Iris pigment epithelial cell (primary cell): Measurements from ENCODE around the gene HEXA.

Experiments
- DNase-seq: peaks from one replicate; pipeline ENCODE4 v3.0.0-alpha.2; 2011; ENCODE audit warnings: low read depth

The HEXA gene

GRCh38 chr15:72319360-72319984 is 56.3 kb downstream of the HEXA start:
- DNase-seq = peak; percentile 46

- no peak for DNase-seq
These were observed 57.3 kb downstream of the HEXA start for GRCh38 chr15:72318408-72318942.

- no peak for DNase-seq
These were observed 60.0 kb downstream of the HEXA start for GRCh38 chr15:72315706-72316370.

GRCh38 chr15:72313881-72314280 is 61.9 kb downstream of the HEXA start:
- DNase-seq = no peak

- no peak for DNase-seq
These were observed 62.4 kb downstream of the HEXA start for GRCh38 chr15:72313448-72313840.

- peak; percentile 58 for DNase-seq
These were observed 63.0 kb downstream of the HEXA start for GRCh38 chr15:72312605-72313447.

- DNase-seq = no peak
These were observed 68.8 kb downstream of the HEXA start for GRCh38 chr15:72307026-72307425.

GRCh38 chr15:72306211-72306785 is 69.5 kb downstream of the HEXA start:
- peak; percentile 66 for DNase-seq

GRCh38 chr15:72304596-72304995 is 71.2 kb downstream of the HEXA start:
- DNase-seq = no peak

- peak; percentile 19 for DNase-seq
These were observed 72.9 kb downstream of the HEXA start for GRCh38 chr15:72302955-72303354.
